ENCODE results near the gene GSTP1. TPM values are rescaled to one million over a fixed set of nuclear protein-coding genes. Genes with fewer than 3 reads are reported as not detected.
"Not testable (repeated sequence)": the region's sequence is repeated elsewhere in the genome, so short reads cannot be mapped to it uniquely, and the experiment has no call there.

GSTP1 gene
- total RNA-seq, 1 donor from 2014 or later: 771 TPM

- not testable (repeated sequence) for DNase-seq (ENCODE audit: low spot score)
These were observed 13.8 kb downstream of the GSTP1 start for GRCh38 chr11:67597458-67597857.

GRCh38 chr11:67597963-67598362, 14.4 kb downstream of the GSTP1 start:
- DNase-seq (ENCODE audit: low spot score): not testable (repeated sequence)

DNA sequence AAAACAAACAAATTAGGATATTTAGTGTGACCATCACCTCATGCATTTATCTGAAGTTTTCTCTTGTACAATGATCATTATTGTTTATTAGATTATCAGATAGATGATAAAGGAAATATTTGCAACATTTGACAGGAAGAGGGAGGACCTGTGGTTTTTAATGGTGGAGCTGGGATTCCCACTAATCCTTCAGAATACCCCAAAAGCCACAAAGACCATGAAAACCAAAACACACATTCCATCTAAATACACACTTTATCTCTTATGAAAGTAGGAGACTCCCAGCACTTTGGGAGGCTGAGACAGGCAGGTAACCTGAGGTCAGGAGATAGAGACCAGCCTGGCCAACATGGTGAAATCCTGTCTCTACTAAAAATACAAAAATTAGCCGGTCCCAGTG, 15.5 kb downstream of the GSTP1 start:
- DNase-seq (ENCODE audit: low spot score): no peak

GRCh38 chr11:67600324-67601029, 16.9 kb downstream of the GSTP1 start:
- DNase-seq (ENCODE audit: low spot score): no peak

DNA sequence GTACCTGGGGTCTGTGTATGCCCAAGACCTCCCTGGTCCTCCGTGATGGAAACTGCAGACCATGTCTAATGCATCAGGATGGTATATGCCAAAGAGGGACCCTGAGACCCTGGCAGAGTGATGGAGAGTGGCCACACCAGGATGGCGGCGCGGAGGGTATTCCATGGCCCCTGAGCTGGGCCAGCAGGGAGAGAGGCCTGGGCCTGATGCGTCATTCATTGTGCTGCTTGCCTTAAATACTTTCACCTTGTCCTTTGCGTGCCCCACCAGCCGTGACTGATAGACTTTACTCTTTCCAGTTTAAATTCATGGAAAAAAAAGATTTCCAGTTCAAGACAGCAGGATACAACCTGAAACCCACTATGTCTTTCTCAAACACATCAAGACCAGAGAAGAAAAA, 17.5 kb downstream of the GSTP1 start:
- DNase-seq (ENCODE audit: low spot score): no peak

GRCh38 chr11:67604119-67604518, 20.5 kb downstream of the GSTP1 start:
- not testable (repeated sequence) for DNase-seq (ENCODE audit: low spot score)

DNA sequence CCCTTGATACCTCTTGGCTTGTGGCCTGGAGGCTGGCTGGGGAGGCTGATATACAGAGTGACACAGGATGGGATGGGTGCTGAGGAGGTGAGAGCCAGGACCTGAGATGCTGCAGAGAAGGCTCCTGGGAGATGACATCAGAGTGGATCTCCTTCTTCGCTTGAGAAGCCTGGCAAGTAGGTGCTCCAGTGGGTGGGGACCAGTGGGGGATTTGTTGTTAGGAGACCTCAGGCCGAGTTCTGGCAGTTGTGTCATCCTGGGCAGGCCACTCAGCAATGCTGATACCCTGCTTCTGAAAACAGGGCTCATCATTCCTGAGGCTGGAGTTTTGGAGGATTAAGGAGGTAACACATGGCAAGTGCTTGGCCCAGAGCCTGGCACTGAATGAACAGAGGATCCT, 21.2 kb downstream of the GSTP1 start:
- DNase-seq (ENCODE audit: low spot score): no peak

- no peak for DNase-seq (ENCODE audit: low spot score)
These were observed 21.8 kb downstream of the GSTP1 start for GRCh38 chr11:67605231-67606011.

DNA sequence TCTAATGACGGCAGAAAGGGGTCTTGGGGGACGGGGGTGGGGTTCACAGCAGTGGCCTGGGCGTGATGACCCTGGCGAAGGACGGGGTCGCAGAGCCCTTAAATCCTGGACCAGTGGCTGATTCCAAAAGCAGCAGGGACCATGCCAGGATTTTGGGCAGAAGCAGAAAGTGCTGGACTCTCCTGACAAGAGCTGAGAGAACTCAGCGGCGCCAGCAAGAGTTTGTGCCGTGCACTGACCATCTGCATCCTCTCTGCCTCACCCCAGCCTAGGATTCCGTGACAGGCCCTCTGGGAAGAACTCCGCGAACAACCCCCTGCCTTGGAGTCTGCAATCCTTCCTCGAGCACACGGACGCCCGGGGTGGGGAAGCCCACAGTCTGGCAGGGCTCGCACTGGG, 22.5 kb downstream of the GSTP1 start:
- no peak for DNase-seq (ENCODE audit: low spot score)

DNA sequence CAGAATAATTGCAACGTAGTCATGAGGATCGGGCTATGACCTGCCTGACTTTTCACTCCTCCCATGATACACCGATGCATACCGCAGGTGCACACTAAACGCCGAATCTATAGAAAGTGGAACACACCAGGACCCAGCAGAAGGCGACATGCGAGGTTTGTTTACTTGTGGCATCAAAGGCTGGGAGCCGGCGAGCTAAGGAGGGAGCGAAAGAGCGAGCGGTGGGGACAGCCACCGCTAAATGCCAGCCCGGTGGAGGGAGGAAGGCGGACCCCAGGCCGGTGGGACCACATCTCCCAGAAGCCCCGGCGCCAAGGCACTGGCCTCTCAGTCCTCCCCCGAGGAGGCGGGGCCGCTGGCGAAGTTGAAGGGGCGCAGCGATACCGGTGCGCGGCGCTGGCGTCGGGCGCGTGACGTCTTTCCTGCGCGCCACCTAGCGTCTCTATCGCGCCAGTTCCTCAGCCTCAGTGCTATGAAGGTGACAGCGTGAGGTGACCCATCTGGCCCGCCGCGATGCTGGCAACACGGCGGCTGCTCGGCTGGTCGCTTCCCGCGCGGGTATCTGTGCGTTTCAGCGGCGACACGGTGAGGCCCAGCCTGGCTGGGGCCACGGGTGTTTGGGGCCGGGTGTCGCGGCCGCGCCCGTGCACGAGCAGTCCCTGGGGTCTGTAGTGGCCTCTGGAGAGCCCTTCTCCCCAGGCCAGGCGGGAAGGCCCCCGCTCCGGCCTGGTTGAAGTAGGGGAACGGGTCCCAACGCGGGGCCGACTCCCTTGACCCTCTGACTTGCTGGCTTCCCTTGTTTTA, 23.1 kb downstream of the GSTP1 start, which contains the start of gene NDUFV1:
Gene NDUFV1, plus strand, starts transcription at position 445 of the 804 bp plus-strand sequence. Its CDS starts 69 bp downstream, at position 514.
- DNase-seq (ENCODE audit: low spot score): peak; percentile 97

GRCh38 chr11:67607507-67607906, 23.9 kb downstream of the GSTP1 start:
- no peak for DNase-seq (ENCODE audit: low spot score)

- no peak for DNase-seq (ENCODE audit: low spot score)
These were observed 24.9 kb downstream of the GSTP1 start for GRCh38 chr11:67608486-67608885.

DNA sequence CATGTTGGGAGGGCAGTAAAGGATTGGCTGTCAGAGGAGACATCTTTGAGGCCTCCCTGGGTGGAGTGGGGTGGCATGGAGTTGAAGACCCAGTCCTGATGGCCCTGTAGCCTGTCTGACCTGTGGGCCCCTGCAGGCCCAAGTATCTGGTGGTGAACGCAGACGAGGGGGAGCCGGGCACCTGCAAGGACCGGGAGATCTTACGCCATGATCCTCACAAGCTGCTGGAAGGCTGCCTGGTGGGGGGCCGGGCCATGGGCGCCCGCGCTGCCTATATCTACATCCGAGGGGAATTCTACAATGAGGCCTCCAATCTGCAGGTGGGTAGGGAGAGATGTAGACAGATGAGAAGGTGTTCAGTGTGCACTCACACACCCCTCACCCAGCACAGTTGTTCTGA, 25.7 kb downstream of the GSTP1 start:
- DNase-seq (ENCODE audit: low spot score): no peak

- no peak for DNase-seq (ENCODE audit: low spot score)
These were observed 26.8 kb downstream of the GSTP1 start for GRCh38 chr11:67610302-67610868.

GRCh38 chr11:67611165-67611564, 27.6 kb downstream of the GSTP1 start:
- DNase-seq (ENCODE audit: low spot score): no peak

DNA sequence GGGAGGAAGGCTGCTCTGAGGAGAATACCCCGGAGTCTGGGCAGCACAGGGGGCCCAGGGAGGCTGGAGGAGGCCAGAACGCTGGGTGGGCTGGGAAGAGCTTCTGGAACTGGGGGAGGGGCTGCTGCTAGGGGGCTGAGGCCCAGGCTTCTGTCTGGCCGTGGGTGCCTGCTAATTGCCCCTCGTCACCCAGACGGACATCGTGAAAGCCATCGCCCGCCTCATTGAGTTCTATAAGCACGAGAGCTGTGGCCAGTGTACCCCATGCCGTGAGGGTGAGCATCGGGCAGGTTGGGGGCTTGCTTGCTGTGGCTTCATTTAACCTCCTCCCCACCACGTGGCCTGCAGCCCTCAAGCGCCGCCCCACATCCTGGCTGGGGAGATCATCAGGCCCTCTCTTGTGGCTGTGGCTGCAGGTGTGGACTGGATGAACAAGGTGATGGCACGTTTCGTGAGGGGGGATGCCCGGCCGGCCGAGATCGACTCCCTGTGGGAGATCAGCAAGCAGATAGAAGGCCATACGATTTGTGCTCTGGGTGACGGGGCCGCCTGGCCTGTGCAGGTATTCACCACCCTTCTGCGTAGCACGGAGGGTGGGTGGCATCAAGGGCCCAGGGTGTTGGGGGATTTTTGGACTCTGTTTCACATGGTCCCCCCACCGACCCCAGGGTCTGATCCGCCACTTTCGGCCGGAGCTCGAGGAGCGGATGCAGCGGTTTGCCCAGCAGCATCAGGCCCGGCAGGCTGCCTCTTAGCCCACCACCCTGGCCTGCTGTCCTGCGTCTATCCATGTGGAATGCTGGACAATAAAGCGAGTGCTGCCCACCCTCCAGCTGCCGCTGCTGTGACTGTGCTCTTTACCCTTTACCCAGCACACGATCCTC, 28.3 kb downstream of the GSTP1 start:
- DNase-seq (ENCODE audit: low spot score): no peak

- DNase-seq (ENCODE audit: low spot score): no peak
These were observed 29.1 kb downstream of the GSTP1 start for GRCh38 chr11:67612751-67613150.

GRCh38 chr11:67613313-67613959, 29.8 kb downstream of the GSTP1 start:
- no peak for DNase-seq (ENCODE audit: low spot score)

DNA sequence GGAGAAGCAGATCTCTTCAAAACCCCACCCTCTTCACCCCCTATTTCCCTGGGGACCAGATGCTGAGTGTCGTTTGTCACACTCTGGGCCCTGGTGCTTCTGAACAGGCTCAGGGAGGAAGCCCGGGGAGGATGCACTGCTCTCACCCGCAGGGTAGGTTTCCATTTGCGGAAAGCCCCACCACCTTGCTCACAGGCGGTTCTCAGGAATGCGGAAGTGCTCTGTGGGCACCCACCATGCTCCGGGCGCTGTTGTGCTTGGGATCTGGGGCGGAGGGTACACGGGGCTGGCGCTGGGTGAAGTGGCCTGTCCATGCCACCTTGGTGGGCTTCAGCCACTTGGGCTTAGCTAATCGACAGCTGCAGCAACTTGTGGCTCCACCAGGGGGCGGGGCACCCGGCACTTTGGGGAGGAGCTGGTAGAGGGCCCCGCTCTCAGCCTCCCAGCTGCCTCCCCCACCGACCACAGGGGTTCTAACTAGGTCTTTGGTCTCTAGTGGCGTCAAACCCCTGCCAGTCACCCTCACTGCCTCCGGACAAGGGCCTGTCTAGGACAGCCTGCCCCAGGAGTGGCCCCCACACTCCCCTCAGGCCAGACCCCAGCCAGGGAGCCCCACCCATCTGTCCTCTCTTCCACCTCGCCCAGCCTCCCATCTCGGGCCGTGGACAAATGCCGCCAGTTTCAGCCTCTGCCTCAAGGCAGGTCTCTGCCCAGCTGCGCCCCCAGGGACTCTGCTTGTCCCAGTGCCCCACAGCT, 30.5 kb downstream of the GSTP1 start:
- peak; percentile 81 for DNase-seq (ENCODE audit: low spot score)
